Stimulated activated naive B cell treated with anti-CD40 and anti-IgM and Interleukin-4, amounts not matched to agents 10 μg/mL and 1 μg/mL and 100 μg/mL, for 72 hours (primary cell): Measurements from ENCODE around the gene SUMO2.

Experiments used
- ATAC-seq, 2 donors: fragments of 150-1000 bp; cut with Tn5 transposase; replicated peaks; 2 replicates each; pipeline ENCODE4 v1.10.0; 2021; ENCODE audit warnings: moderate library complexity in 1 of 2
- DNase-seq: peaks from one replicate; pipeline ENCODE4 v3.0.0; 2021
- H3K27ac Mint-ChIP-seq: one replicate; pipeline ENCODE4 v1.8.0; 2022; ENCODE audit warnings: mild to moderate bottlenecking, mixed read lengths
- H3K27me3 Mint-ChIP-seq, 2 donors: one replicate each; pipeline ENCODE4 v1.8.0; 2022; ENCODE audit warnings: mixed read lengths in 2 of 2
- H3K36me3 Mint-ChIP-seq, 2 donors: one replicate each; pipeline ENCODE4 v1.8.0; 2022; ENCODE audit warnings: mixed read lengths in 2 of 2, mild to moderate bottlenecking in 1 of 2
- H3K4me1 Mint-ChIP-seq, 2 donors: one replicate each; pipeline ENCODE4 v1.8.0; 2022; ENCODE audit warnings: mixed read lengths in 2 of 2, mild to moderate bottlenecking in 1 of 2
- H3K4me3 Mint-ChIP-seq, 2 donors: one replicate each; pipeline ENCODE4 v1.8.0; 2022; ENCODE audit warnings: mild to moderate bottlenecking in 2 of 2, mixed read lengths in 2 of 2, moderate library complexity in 1 of 2
- H3K9me3 Mint-ChIP-seq, 2 donors: one replicate each; pipeline ENCODE4 v1.8.0; 2022; ENCODE audit warnings: mixed read lengths in 2 of 2, mild to moderate bottlenecking in 1 of 2

Gene SUMO2

GRCh38 chr17:75205037-75205792 is 22.5 kb upstream of the SUMO2 start, which contains the start of gene NUP85:
Gene NUP85, plus strand, starts transcription at chr17:75205679. Its CDS starts 83 bp downstream, at chr17:75205762.
- DNase-seq (peak; percentile 88), ATAC-seq (peak; percentile 86 to 89)
- Mint-ChIP-seq H3K27me3 (no peaks in the 10 kb centered on the region), H3K36me3 (peaks cover 4% of the 10 kb centered on the region in 2 donors), H3K9me3 (no peaks in the 10 kb centered on the region), H3K4me3 (peak within 1 kb of the TSS; percentile 98), H3K27ac (peak within 1 kb of the TSS; percentile 99), H3K4me1 (peaks cover 13 to 22% of the 10 kb centered on the region in 2 donors)

- Mint-ChIP-seq H3K9me3 (no peaks in the 10 kb centered on the region), H3K4me1 (peaks cover 4 to 6% of the 10 kb centered on the region in 2 donors), H3K36me3 (no peaks in the 10 kb centered on the region), H3K27me3 (peaks cover 0 to 4% of the 10 kb centered on the region in 2 donors), H3K4me3 (no peak overlapping the region), H3K27ac (no peak overlapping the region)
- ATAC-seq: no peak
- no peak for DNase-seq
Measured at GRCh38 chr17:75199886-75200618, 17.3 kb upstream of the SUMO2 start.

DNA sequence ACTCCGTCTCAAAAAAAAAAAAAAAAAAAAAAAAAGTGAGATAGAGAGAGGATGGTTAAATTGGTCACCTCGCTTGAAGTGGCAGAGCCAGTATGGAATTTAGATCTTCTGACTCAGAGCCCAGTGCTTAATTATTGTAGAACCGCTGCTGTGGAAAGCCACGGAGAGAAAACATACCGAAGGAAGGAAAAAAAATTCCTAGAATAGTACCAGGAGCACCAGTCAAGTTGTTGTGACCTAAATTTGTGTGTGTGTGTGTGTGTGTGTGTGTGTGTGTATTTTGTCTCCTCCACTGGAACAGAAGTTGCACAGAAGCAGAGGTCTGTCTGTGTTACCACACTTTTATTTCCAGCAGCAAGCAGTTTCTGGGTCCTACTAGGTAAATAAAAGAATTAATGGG is 12.1 kb upstream of the SUMO2 start:
- Mint-ChIP-seq H3K9me3 (no peaks in the 10 kb centered on the region), H3K4me3 (no peak overlapping the region), H3K4me1 (no peaks in the 10 kb centered on the region), H3K27me3 (peaks cover 0 to 4% of the 10 kb centered on the region in 2 donors), H3K36me3 (no peaks in the 10 kb centered on the region), H3K27ac (no peak overlapping the region)
- DNase-seq (no peak), ATAC-seq (no peak)

- H3K4me1 Mint-ChIP-seq: peaks cover 0 to 7% of the 10 kb centered on the region in 2 donors
- ATAC-seq (no peak), DNase-seq (no peak)
- H3K4me3 Mint-ChIP-seq: no peak overlapping the region
- H3K27me3 Mint-ChIP-seq: no peaks in the 10 kb centered on the region
- no peak overlapping the region for H3K27ac Mint-ChIP-seq
- H3K36me3 Mint-ChIP-seq: no peaks in the 10 kb centered on the region
- no peaks in the 10 kb centered on the region for H3K9me3 Mint-ChIP-seq
Measured at GRCh38 chr17:75191584-75191983, 8.8 kb upstream of the SUMO2 start.

GRCh38 chr17:75188614-75189013 is 5.9 kb upstream of the SUMO2 start:
- peaks cover 0 to 2% of the 10 kb centered on the region in 2 donors for H3K36me3 Mint-ChIP-seq
- no peak for ATAC-seq
- DNase-seq: no peak
- H3K9me3 Mint-ChIP-seq: no peaks in the 10 kb centered on the region
- H3K27ac Mint-ChIP-seq: no peak overlapping the region
- H3K4me3 Mint-ChIP-seq: no peak overlapping the region
- no peaks in the 10 kb centered on the region for H3K27me3 Mint-ChIP-seq
- peaks cover 10 to 18% of the 10 kb centered on the region in 2 donors for H3K4me1 Mint-ChIP-seq

DNA sequence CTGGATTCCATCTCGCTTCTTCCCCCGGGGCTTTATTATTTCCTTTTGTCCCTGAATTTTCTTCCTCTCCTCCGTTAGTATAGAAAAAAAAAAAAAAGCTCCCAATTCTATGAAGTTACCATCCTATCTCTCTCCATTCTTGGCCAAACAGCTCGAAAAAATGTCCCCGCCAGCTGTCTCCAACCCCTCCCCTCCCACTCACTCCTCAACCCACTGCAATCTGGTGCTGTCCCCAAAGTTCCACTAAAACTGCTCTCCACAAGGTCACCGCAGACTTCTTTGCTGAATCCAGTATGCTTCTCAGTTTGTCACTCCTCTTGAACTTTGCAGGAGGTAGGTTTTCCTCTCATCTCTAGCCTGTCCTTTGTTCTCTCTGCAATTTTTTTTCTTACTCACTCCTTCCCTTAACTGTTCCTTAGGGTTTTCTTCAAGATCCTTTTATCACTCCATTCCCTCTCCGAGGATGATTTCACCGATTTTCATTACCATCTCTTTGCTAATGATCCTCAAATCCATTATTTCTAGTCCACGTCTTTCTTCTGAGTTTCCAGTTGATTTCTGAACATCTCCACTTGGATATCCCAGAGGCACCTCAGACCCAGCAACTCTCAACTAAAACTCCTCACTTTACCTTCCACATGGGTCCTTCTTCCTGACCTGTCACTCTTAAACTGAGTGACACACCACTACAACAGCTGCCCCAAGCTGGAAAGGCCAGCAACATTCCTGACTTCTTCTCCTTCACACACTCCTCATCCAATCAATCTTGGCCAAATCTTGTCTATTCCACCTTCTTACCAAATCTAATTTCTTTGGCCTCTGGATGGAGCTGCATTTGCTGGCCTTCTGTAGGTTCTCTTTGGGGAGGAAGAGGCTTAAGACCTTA is 1.5 kb upstream of the SUMO2 start:
- peak overlapping the region; percentile 87 to 91 for H3K4me3 Mint-ChIP-seq
- no peaks in the 10 kb centered on the region for H3K9me3 Mint-ChIP-seq

GRCh38 chr17:75182319-75182568 is 515 bp downstream of the SUMO2 start:
- Mint-ChIP-seq H3K36me3 (peaks cover 8 to 12% of the 10 kb centered on the region in 2 donors), H3K4me1 (peaks cover 18 to 35% of the 10 kb centered on the region in 2 donors), H3K27ac (peak overlapping the region; percentile 97), H3K4me3 (peak overlapping the region; percentile 87 to 91), H3K27me3 (no peaks in the 10 kb centered on the region), H3K9me3 (no peaks in the 10 kb centered on the region)
- no peak for DNase-seq
- ATAC-seq: no peak

More for the DNA sequence above, 1.5 kb upstream of the SUMO2 start:
- peaks cover 6 to 12% of the 10 kb centered on the region in 2 donors for H3K36me3 Mint-ChIP-seq
- H3K27ac Mint-ChIP-seq: peak overlapping the region; percentile 98
- H3K27me3 Mint-ChIP-seq: no peaks in the 10 kb centered on the region
- DNase-seq: no peak
- ATAC-seq: no peak
- H3K4me1 Mint-ChIP-seq: peaks cover 18 to 39% of the 10 kb centered on the region in 2 donors

DNA sequence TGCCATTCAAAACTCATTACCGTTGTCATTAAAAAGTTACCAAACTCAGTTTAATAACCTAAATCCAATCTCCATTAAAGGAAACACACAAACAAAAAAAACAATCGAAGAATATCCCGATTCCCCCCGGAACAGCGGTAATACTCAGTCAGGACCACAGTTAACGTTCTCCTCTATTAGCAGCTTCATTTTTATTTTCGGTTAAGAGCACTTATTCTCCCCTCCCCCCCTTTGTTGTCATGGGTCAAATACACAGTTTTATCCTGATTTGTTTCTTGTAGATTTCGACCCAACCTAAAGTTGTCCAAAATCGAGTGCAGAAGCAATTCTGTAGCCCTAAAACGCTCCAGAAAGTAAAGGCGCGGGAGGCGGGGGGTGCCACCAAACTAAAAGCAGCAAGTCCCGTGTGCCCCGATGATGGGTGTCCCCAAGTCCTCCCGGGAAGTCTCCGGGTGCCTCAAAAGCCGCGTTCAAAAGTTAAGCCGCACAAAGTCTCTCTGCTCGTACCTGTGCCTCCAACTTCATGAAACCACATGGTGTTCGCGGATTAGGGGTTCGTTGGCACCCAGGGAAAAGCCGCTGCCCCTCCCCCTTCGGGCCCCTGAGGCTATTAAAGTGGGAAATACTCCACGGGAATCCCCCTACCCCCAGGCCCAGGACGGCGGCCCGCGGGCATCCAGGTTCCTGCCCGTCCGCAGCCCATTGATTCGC is 996 bp downstream of the SUMO2 start:
- Mint-ChIP-seq H3K4me1 (peaks cover 20 to 37% of the 10 kb centered on the region in 2 donors), H3K9me3 (no peaks in the 10 kb centered on the region), H3K27me3 (no peaks in the 10 kb centered on the region), H3K27ac (peak overlapping the region; percentile 97), H3K36me3 (peaks cover 10 to 15% of the 10 kb centered on the region in 2 donors), H3K4me3 (peak overlapping the region; percentile 87 to 91)
- ATAC-seq: peak; percentile 4 to 22
- DNase-seq: peak; percentile 21

DNA sequence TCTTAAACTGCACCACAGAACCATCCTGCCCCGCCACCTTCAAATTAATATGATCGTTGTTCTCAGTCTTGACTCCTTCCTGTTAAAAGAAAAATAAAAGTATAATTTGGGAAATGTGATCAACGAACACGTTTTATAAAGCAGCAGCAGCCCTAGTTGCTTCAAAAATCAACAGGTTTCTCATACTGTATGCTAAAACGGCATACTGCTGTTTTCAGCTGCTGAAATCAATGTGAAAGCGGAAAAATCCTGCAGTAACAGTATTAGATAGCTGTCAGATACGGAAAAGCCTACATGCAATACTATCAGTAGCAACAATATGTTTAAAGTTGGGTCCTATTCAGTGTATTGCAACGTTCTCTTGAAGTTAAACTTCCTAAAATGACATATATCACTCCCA is 1.6 kb downstream of the SUMO2 start:
- H3K36me3 Mint-ChIP-seq: peaks cover 15 to 18% of the 10 kb centered on the region in 2 donors
- no peaks in the 10 kb centered on the region for H3K27me3 Mint-ChIP-seq
- ATAC-seq (no peak), DNase-seq (no peak)
- peak overlapping the region; percentile 97 for H3K27ac Mint-ChIP-seq
- peak overlapping the region; percentile 87 to 91 for H3K4me3 Mint-ChIP-seq
- no peaks in the 10 kb centered on the region for H3K9me3 Mint-ChIP-seq
- peaks cover 20 to 44% of the 10 kb centered on the region in 2 donors for H3K4me1 Mint-ChIP-seq

GRCh38 chr17:75178453-75178852 is 4.3 kb downstream of the SUMO2 start:
- H3K4me1 Mint-ChIP-seq: peaks cover 11 to 40% of the 10 kb centered on the region in 2 donors
- no peak for DNase-seq
- no peaks in the 10 kb centered on the region for H3K9me3 Mint-ChIP-seq
- no peak overlapping the region for H3K4me3 Mint-ChIP-seq
- peaks cover 22 to 28% of the 10 kb centered on the region in 2 donors for H3K36me3 Mint-ChIP-seq
- H3K27me3 Mint-ChIP-seq: no peaks in the 10 kb centered on the region
- no peak overlapping the region for H3K27ac Mint-ChIP-seq
- no peak for ATAC-seq

GRCh38 chr17:75176625-75177024 is 6.1 kb downstream of the SUMO2 start:
- ATAC-seq: no peak
- no peaks in the 10 kb centered on the region for H3K9me3 Mint-ChIP-seq
- no peak overlapping the region for H3K4me3 Mint-ChIP-seq
- H3K4me1 Mint-ChIP-seq: peaks cover 9 to 41% of the 10 kb centered on the region in 2 donors
- peak overlapping the region; percentile 20 for H3K27ac Mint-ChIP-seq
- no peak for DNase-seq
- H3K36me3 Mint-ChIP-seq: peaks cover 29 to 38% of the 10 kb centered on the region in 2 donors
- no peaks in the 10 kb centered on the region for H3K27me3 Mint-ChIP-seq

DNA sequence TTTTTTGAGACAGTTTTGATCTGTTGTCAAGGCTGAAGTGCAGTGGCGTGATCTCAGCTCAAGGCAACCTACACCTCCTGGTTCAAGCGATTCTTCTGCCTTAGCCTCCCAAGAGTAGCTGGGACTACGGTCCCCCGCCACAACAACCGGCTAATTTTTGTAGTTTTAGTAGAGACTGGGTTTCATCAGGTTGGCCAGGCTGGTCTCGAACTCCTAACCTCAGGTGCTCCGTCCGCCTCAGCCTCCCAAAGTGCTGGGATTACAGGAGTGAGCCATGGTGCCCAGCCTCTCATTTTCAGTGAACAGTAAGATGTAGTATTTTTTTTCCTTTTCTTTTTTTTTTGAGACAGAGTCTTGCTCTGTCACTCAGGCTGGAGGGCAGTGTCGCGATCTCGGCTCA is 7.8 kb downstream of the SUMO2 start:
- peaks cover 6 to 31% of the 10 kb centered on the region in 2 donors for H3K4me1 Mint-ChIP-seq
- no peak for DNase-seq
- H3K27me3 Mint-ChIP-seq: no peaks in the 10 kb centered on the region
- H3K9me3 Mint-ChIP-seq: no peaks in the 10 kb centered on the region
- H3K4me3 Mint-ChIP-seq: no peak overlapping the region
- H3K27ac Mint-ChIP-seq: no peak overlapping the region
- no peak for ATAC-seq
- peaks cover 26 to 30% of the 10 kb centered on the region in 2 donors for H3K36me3 Mint-ChIP-seq

- Mint-ChIP-seq H3K27me3 (no peaks in the 10 kb centered on the region), H3K27ac (no peak overlapping the region), H3K36me3 (peaks cover 26 to 27% of the 10 kb centered on the region in 2 donors), H3K9me3 (no peaks in the 10 kb centered on the region), H3K4me1 (peaks cover 6 to 25% of the 10 kb centered on the region in 2 donors), H3K4me3 (no peak overlapping the region)
- DNase-seq (no peak), ATAC-seq (no peak)
Measured at GRCh38 chr17:75173526-75173925, 9.2 kb downstream of the SUMO2 start.

DNA sequence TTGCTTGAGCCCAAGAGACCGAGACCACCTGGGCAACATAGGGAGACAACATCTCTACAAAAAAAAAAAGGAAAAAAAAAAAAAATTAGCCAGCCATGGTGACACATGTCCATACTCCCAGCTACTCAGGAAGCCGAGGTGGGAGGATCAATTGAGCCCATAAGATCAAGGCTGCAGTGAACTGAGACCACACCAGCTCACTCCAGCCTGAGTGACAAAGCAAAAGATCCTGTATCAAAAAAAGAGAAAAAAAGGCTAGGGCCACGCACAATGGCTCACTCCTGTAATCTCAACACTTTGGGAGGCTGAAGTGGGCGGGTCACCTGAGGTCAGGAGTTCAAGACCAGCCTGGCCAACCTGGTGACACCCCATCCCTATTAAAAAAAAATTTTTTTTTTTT is 13.8 kb downstream of the SUMO2 start:
- Mint-ChIP-seq H3K9me3 (no peaks in the 10 kb centered on the region), H3K4me3 (no peak overlapping the region), H3K27me3 (no peaks in the 10 kb centered on the region), H3K36me3 (peaks cover 28 to 29% of the 10 kb centered on the region in 2 donors), H3K4me1 (peaks cover 4 to 11% of the 10 kb centered on the region in 2 donors), H3K27ac (no peak overlapping the region)
- ATAC-seq (no peak), DNase-seq (no peak)
